ENCODE data around the gene NSD2.

DNA sequence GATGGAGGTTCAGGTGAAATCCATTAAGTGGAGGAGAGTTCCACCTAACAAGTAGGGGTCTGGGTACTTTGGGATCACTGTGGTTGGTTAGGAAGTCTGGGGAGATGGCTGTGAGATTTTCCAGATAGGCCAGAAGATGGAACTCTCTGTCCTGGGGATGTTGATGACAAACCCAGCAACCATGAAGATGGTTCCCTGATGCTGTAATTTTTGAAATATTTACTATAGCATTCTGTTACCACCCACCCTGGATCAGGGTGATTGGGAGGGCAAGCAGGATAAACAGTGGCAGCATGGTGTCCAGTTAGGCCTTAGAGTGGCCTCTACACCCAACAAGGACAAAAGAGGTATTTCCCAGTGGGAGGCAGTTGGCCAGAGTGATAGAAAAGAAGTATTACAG lies 153.5 kb downstream of the NSD2 start:
- TF ChIP-seq ZIC2 (tag by site-specific recombination; IDR thresholded peaks at IDR 0.05) = no peak
- TF ChIP-seq PRDM10 (tag by site-specific recombination; IDR thresholded peaks at IDR 0.05) = no peak
